IPS-11a (cell line): ENCODE results near the gene TMEM127.
A peak's percentile ranks its signal among the peaks of the same experiment; 100 is the strongest.
"Not testable (repeated sequence)": the region's sequence is repeated elsewhere in the genome, so short reads cannot be mapped to it uniquely, and the experiment has no call there.

ENCODE experiments used
- H3K4me3 ChIP-seq: one replicate; pipeline ENCODE4 v1.5.1; 2013; ENCODE audit warnings: low read depth, low read length, control low read depth

Gene TMEM127

DNA sequence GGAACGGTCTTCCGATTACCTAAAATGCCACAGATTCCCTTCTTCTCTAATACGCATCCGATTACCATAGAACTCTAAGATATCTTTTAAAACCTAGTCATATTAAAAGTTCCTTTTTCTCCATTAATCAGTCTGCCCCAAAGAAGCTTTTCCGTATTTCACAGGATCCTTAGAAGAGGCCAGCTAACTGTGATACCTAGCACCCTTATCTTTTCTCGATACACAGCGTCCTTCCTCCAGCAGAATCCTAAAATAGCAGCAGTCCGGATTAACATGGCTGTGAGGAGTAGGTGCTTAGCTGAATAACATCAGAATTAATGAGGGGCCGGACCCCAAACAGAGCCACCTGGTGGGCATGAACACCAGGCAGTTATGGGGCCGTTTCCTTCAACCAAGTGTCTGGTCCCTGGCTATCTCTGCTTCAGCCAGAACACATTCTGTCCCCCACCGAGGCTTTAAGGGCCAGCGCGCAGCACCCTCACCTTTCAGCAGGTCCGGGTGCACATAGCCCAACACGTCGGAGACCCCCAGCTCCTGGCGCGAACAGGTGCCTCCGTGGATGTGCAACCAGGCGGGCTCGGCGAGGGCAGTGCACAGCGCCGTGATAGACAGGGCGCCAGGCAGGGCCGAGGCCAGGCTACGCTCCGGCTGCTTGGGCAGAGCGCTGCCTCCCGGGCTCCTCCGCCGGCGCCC, 995 bp downstream of the TMEM127 start:
- peak overlapping the region; percentile 47 for H3K4me3 ChIP-seq

DNA sequence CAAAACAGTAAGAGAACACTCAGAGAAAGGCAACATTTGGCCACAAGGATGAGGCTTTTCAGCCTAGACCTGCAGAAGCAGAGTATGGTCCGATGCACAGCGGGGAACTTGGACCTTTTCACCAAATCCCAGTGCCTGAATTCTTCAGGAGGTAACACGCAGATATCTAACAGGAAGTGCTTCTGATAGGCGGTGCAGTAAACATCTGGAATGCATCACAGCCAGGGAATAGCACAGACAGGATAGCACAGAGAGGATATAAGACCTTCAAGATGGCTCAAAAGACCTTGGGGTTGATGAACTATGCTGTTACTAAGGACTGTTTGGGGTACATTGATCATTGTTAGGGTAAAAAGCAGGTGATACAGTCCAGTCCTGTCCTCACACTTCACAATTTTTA, 1.7 kb downstream of the TMEM127 start:
- no peak overlapping the region for H3K4me3 ChIP-seq

DNA sequence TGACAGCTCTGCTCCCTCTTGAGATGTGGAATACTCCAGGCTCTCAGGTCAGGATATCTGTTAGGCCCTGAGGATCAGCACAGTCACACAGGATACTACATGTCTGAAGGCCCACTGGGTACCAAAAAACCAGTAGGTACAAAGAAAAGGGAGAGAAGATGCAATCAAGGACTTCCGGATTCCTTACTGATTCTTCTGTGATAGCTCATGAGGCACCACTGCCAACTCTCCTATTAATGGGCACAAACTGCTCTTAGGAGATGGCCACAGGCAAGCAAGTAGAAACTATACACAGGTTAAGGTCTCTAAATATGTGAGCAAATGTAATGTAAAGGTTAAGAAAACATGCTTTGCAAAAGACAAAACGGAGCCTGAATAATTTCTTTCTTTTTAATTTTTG, 3.5 kb downstream of the TMEM127 start:
- no peak overlapping the region for H3K4me3 ChIP-seq

DNA sequence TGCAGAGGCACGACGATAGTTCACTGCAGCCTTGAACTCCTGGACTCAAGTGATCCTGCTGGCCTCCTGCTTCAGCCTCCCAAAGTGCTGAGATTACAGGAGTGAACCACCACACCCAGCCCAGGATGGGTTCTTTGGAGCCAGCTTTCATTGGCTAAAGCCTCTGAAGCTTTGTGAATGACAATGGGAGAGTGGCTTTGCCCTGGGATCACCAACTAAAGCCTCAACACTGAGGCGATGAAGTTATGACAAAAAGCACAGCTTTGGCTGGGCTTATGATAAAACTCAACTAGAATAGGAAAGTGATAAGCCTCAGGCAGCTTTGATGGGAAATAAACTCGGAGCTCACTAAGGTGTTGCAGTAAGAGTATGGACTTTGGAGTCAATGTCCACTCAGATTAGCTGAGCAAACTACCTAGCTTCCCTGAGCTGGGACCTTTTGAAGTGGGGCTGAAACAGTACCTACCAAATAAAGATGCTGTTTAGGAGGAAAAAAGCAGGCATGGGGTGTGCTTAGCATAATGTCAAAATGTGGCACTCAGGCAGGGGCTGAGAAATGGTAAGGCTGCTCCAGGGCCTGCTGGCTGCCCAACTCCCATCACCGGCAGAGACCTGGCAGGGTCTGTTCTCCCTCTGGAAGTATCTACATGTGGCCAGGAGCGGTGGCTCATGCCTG, 4.3 kb downstream of the TMEM127 start:
- no peak overlapping the region for H3K4me3 ChIP-seq

DNA sequence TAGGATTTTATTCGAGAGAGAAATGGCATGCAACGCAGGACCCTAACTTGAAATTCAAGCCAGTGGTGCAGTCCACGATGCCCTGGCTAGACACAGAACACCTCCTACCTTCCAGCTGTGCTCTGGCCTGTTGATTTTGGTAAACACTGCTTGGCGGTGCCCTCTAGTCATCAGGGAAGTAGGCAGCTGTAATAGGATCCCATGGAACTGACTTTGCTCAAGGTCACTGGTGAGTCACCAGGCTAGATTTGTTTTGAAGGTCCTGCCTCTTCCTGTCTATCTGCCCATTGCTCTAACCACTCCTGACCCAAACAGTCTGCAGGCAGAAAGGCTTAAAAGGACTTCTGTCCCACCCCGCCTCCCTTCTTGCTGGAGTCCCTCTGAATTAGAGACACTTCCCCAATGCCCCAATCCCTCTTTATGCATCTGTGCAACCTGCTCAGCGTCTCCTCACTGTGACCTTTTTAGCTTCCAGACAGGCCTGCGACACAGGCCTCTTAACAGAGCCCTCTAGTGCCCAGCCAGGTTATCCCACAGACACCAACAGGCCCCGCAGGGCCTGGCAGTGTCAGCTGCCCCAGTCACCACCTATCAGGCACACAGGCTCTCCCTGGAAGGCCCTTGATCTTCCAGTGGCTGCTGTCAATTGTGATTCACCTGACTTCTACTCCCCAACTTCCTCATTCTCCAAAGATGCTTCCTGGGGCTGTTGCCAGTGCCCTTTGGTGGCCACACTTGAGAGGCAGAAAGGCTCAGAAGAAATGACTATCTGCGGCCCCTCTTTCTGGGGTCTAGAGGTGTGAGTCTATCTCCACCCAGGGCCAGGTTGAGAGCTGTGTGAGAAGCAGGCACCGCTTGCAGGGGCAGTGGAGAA, 5.2 kb downstream of the TMEM127 start:
- no peak overlapping the region for H3K4me3 ChIP-seq

DNA sequence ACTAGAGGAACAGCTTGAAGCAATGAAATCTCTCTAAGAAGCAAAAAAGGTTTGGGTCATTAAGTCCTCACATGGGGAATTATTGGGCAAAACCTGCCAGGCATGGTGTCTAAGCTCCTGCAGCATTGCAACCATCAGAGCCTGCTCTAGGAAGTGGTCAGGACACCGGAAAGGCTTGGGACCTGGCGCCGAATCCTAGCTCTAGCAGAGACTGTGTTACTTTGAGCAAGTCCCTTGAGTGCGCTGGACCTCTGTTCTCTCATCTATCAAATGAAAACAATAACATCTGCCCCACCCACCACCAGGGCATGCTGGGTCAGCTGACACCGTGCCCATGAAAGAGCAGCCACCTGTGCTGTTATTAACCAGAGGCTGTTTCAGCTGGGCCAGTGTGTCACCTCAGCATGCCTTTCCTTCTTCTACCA, 6.3 kb downstream of the TMEM127 start:
- no peak overlapping the region for H3K4me3 ChIP-seq

DNA sequence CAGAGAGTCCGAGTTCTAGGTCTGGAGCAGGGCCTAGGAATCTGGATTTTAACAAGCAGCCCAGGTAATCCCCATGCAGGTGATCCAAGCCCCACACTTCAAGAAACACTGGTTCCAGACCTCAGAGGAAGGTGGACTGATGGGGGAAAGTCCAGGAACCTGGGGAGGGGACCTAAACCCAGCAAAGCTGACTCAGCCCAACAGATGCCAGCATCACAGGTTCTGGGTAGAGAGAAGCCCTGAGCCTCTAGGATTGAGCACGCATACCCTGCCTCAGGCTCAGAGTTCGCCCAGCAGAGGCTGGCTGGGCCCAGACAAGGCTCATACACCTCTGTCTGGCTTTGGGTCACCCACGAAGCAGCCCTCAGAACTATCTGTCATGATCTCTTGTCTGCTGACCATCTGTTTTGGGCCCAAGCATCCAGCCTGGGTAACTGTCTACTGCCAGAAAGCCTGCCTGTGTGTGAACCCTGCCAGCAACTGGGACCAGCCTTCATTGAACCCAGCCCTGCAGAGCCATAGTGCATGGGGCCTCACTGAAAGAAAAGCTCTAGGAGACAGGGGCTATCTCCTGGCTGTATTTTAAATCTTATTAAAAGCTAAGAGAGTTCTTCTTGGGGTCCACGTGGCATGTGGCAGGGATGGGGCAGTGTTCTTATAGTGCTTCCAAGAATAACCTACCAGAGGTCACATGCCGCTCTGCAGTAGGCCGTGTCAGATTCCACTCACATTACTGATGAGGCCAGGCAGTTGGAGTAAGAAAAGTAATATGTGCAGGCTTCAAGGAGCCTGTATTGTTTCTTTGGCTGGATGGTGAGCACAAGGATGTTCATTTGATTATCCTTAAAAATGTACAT, 7.4 kb downstream of the TMEM127 start:
- no peak overlapping the region for H3K4me3 ChIP-seq

DNA sequence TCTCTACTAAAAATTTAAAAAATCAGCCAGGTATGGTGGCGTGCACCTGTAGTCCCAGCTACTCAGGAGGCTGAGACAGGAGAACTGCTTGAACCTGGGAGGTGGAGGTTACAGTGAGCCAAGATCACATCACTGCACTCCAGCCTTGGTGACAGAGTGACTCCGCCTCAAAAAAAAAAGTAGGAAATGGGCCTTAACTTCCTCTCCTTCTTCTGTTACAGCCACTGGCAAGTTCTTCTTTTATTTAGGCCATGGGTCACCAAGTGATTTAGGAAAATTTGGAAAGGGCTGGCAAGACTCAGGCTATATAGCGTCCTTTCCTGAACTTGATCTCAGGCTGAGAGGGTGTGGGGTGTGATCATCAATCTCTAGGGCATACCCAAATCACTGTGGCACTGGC, 8.1 kb downstream of the TMEM127 start:
- H3K4me3 ChIP-seq, result not testable (repeated sequence)

DNA sequence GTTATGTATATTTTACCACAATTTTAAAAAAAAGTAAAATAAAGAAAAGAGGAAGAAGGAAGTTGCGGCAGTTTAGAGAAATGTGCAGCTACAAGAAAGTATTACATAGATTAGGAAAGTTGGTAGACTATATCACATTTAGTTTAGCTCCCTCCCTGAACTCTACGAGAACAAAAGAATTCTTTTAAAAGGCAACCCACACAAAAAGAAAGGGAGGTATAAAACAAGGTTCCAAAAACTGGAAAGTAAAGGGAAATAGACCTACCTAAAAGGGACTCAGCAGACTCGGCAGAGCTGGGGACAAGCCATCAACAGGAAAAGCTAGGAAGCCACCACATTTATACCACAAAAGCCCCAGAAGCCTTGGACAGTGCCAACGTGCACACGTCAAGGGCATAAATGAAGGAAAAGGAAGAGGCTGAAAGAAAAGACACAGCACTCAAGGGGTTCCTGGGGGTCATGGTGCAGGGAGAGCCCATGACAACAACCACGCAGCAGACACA, 9.1 kb downstream of the TMEM127 start:
- H3K4me3 ChIP-seq, result no peak overlapping the region

DNA sequence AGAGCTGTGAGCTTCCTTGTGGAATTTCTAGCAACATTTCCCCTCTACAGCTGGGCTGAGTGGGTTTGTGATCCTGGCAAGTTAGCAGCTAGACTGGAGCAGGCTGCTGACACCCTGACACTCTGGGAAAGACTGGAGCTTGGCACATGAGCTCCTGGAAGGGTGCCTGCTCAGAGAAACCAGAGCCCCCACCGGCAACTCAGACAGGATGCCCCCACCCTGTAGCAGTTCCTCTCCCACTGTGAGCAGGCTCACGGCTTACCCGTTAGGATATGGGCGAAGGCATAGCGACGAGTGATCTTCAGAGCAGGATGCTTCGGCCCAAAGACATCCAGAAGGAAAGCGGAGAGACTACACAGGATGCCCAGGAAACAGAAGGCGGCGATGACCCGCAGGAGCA, 11.2 kb downstream of the TMEM127 start:
- no peak overlapping the region for H3K4me3 ChIP-seq

DNA sequence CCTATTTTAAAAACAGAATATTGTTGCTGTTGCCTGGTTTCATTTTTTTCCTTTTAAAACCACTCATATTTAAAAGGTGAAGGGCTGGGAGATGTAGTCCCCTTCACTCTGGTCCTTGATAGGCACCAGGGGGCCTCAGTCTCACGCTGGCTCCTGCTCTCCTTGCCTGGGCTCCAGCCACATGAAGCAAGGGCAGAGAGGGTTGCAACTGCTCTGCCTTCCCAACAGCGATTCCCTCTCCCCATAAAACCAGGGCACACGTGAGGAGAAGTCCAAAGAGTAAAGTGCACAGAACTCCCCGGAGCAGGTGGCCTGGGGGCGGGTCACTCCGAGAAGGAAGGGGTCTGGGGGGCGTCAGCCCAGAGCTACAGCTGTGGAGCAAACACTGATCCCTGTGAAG, 12.8 kb downstream of the TMEM127 start:
- no peak overlapping the region for H3K4me3 ChIP-seq

DNA sequence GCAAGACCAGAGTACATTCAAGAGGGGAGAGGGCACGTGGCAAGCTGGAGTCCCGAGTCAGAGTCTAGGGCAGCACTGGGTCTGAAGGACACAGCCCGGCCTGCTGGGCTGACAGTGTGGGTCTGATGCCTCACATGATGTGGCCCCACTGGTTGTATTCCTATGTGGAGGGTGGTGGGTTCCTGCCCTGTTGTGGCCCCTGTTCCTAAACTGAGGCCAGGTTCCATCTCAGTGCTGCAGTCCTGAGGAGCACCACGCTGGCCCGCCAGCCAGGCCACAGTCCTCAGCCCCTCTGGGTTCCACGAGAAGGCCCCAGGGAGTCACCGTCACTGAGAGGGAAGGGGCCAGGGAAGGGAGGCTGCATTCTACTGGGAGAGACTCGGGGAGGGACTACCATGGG, 13.3 kb downstream of the TMEM127 start:
- H3K4me3 ChIP-seq, result no peak overlapping the region

DNA sequence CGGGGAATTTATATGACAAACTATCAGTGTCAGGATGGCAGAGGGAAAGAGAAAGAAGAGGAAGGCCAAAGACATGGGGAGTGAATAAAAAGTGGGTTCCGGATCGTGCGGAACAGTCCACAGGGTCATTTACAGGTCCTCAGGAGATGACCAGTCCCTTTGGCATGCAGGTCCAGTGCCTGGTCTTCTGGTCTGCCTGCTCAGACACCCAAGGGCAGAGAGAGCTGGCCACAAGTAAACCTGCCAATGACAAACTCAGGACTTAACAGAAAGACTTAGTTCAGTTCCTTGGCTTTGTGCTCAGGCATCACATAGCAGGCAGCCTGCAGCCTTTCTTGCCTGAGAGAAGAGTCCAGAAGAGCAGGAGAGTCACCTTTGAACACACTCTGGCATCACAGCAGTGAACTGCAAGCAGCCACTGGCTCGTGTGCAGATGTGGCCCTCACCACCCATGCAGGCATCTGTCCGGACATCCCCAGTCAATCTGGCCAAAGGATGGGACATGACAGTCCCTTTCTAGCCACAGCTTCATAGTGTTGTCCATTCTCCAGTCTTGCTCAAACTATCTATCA, 14.0 kb downstream of the TMEM127 start:
- H3K4me3 ChIP-seq, result no peak overlapping the region

DNA sequence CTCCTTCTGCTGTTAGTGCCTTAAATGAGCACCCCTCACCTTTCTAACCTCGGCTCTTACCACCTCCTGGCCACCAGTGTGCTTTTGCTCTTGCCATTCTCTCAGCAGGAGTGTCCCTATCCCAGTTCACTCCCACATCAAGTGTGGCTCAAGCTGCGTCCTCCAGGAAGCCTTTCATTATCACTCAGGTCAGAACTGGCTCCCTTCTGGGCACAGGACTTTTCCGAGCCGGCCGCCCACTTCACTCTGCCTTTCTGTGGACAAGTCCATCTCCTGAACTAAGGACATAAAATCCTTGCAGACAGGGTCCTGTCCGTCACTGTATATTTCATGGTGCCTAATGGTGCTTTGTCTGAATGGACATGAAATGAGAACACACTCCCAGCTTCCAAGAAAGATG, 15.6 kb downstream of the TMEM127 start:
- H3K4me3 ChIP-seq, result no peak overlapping the region

DNA sequence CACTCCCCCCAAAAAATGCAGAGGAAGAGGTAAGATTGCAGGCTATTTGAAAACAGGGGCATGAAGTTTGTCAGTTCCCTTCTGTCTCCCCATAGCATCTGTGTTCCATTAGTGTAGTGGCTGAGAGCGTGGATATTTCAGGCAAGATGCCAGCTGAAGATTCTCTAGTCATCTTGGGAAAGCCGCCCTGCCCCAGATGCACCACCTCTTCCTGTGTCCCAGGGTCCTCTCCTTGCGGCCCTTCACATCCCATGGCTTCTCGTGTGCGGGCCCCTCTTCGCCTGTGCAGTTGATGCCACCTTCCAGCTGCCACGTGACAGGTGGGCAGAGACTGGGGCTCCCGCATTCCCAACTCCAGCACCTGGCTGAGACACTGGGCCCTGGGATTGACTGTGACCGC, 16.1 kb downstream of the TMEM127 start:
- no peak overlapping the region for H3K4me3 ChIP-seq

DNA sequence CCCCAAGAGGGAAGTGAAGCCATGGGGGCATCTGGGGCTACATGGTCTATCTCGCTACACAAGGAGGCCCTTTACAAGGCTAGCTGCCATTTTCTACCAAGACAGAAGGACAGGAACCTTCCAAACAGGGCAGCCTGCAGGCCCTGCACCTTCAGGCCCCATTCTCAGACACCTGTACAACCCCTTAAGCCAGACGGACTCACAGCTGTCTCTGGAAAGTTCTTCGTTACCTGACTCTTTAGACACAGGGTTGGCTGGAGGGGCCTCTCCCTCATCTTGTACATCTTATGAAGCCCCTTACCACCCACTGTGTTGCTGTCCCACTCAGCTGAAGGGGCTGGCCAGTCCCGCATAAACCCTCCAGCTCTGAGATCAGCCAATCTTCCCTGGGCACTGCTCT, 17.2 kb downstream of the TMEM127 start:
- no peak overlapping the region for H3K4me3 ChIP-seq

DNA sequence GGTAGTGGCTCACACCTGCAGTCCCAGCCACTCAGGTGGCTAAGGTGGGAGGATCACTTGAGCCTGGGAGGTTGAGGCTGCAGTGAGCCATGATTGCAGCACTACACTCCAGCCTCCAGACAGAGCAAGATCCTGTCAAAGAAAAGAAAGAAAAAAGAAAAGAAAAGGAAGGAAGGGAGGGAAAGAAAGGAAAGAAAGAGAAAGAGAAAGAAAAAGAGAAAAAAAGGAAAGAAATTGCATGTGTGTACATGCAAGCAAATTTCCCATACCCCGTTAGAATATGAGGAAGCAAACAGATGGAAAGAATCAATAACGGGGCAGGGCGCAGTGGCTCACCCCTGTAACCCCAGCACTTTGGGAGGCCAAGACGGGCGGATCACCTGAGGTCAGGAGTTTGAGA, 17.9 kb downstream of the TMEM127 start:
- H3K4me3 ChIP-seq, result no peak overlapping the region

DNA sequence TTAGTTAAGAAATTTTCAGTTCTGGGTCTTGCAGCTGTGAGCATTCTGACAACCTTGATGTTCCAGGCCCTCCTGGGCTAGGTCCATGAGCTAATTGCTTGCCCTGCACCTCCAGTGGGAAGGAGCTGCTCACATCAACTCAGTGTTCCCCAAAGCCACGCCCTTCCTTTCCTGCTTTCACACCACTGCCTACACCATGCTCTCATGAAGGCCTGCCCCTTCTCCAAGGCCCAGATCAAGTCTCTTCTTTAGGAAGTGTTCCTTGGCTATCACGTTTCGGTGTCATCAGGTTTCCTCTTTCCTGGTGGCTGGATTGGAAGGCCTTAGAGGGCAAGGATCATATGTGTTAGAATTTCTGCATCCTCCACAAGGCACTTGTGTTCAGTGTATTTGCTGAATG, 18.8 kb downstream of the TMEM127 start:
- no peak overlapping the region for H3K4me3 ChIP-seq

DNA sequence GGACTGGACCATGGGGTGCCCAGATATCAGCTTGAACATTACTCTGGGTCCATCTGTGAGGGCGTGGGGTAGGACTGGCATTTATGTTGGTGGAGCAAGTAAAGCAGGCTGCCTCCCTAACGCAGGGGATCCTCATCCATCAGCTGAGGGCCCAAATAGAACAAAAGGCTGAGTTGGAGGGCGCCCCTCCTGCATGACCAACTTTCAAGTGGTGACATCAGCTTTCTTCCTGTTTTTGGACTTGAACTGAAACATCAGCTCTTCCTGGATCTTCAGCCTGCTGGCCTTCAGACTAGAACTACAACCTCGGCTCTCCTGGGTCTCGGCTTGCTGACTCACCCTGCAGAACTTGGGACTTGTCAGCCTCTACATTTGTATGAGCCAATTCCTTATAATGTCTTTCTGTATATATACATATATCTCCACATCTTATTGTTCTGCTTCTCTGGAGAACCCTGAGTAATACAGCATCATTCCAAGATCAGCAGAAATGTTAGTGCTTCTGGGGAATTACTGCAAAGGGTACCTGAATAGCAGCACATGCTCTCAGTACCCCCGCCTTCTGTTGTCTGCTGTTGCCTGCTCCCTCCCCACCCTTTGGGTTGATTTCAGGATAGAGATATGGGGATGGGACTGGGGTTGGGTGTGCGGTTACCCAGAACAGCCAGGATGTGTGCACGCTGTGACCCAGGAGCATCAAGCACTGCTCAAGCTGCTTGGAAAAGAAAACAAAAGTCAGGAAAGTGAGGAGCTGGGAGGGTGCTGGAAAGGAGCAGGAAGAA, 20.0 kb downstream of the TMEM127 start:
- H3K4me3 ChIP-seq, result no peak overlapping the region

DNA sequence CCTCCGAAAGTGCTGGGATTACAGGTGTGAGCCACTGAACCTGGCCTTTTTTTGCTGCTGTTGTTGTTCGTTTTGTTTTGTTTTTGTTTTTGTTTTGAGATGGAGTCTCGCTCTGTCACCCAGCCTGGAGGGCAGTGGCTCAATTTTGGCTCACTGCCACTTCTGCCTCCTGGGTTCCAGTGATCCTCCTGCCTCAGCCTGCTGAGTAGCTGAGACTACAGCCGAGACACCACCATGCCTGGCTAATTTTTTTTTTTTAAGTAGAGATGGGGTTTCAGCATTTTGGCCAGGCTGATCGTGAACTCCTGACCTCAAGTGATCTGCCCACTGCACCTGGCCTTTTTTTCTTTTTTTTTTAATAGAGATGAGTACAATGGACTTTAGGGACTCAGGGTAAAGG, 22.0 kb downstream of the TMEM127 start:
- no peak overlapping the region for H3K4me3 ChIP-seq
